Epithelial cell of proximal tubule (primary cell): Measurements from ENCODE around the gene MAP3K1. TPM values are rescaled to one million over a fixed set of nuclear protein-coding genes. Genes with fewer than 3 reads are reported as not detected.

ENCODE experiments used
- DNase-seq: peaks from one replicate; pipeline ENCODE4 v3.0.0-alpha.2; 2011; ENCODE audit warnings: low read depth
- H3K4me3 ChIP-seq: 2 replicates; pipeline ENCODE4 v1.5.1; 2011; ENCODE audit warnings: low read depth, mild to moderate bottlenecking, low read length
- CTCF ChIP-seq: conservative IDR thresholded peaks from 2 replicates; pipeline ENCODE4 v1.5.1; 2012; ENCODE audit warnings: low read depth, mild to moderate bottlenecking, low read length
- total RNA-seq: library from RNA; depleted of rRNA; stranded (reverse); fragments of >200 nt; gene quantifications from 2 replicates; pipeline ENCODE4 v1.2.3, GENCODE V29; 2015

MAP3K1 gene
- total RNA-seq, 1 donor from 2014 or later = 20.1 TPM

- no peak for DNase-seq
- H3K4me3 ChIP-seq = no peak overlapping the region
- no peak for TF ChIP-seq CTCF
Observed at GRCh38 chr5:56786346-56786745, 29.0 kb upstream of the MAP3K1 start.

DNA sequence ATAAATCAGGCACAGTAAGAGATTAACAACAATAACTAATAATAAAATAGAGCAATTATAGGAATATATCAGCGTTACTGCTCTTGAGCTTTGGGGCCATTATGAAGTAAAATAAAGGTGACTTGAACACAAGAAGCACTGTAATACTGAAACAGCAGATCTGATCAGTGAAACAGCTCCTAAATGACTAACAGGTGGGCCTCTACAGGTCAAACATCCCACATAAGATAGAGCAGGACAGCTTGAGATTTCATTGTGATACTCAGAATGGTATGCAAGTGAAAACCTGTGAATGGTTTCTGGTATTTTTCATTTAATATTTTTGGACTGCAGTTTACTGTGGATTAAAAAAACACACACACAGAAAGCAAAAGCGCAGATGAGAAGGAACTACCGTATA is 24.0 kb upstream of the MAP3K1 start:
- no peak for DNase-seq
- H3K4me3 ChIP-seq = no peak overlapping the region
- no peak for TF ChIP-seq CTCF

DNA sequence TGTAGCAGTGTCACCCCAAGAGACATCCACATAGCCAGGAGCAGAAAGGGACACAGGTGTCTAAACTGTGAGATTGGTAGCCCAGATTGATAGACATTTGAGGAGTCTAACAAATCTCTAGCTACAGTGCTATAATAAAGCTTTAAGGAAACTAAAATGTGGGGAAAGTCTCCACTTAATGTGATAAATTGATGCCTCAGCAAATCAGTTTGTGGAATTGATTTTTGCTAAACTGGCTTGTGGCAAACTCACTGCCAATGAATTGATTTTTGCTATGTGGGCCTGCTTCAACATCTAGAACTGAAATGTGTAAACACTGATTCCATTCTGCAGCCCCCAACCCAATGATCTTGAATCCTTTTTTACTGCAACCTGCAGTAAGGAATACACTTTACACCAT is 16.8 kb upstream of the MAP3K1 start:
- H3K4me3 ChIP-seq = no peak overlapping the region
- no peak for TF ChIP-seq CTCF
- no peak for DNase-seq

- H3K4me3 ChIP-seq = no peak overlapping the region
- no peak for DNase-seq
Observed at GRCh38 chr5:56800186-56800585, 15.2 kb upstream of the MAP3K1 start.

GRCh38 chr5:56801256-56801655 is 14.1 kb upstream of the MAP3K1 start:
- TF ChIP-seq CTCF = no peak
- DNase-seq = no peak
- no peak overlapping the region for H3K4me3 ChIP-seq

More at GRCh38 chr5:56800186-56800585, 15.2 kb upstream of the MAP3K1 start:
- no peak for TF ChIP-seq CTCF

DNA sequence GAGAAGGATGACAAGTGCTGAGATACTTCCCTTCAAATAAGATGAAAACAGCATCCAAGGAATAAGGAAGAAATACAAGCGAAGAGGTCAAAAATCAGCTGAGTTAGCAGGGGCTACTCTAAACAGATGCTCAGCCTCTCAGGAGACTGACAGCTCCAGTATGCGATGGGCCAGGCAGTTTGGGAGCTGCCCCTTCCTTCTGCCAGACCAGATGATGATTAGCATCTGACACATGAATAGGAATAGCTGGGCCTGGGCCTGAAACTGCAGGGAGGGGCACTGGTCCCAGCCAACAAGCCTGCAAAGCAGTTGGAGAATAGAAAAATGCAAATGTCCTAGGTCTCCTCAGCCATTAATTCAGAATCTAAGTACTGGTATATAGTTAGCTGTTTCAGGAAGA is 13.1 kb upstream of the MAP3K1 start:
- TF ChIP-seq CTCF = no peak
- H3K4me3 ChIP-seq = no peak overlapping the region
- DNase-seq = no peak

- DNase-seq = no peak
- no peak overlapping the region for H3K4me3 ChIP-seq
- no peak for TF ChIP-seq CTCF
Observed at GRCh38 chr5:56803025-56803424, 12.3 kb upstream of the MAP3K1 start.
